HepG2 (cell line): ENCODE data around the gene HMCN2. TPM values are rescaled to one million over a fixed set of nuclear protein-coding genes. Genes with fewer than 3 reads are reported as not detected.

Experiments used
- AHR ChIP-seq: IDR thresholded peaks from 2 replicates; pipeline ENCODE4 v1.6.1; 2018; ENCODE audit warnings: missing genetic modification reagents, missing compliant biosample characterization
- BATF2 ChIP-seq: sonication (generic); formaldehyde crosslinking; IDR thresholded peaks from 2 replicates; pipeline ENCODE4 v1.8.0; 2022; ENCODE audit warnings: mild to moderate bottlenecking, missing genetic modification reagents, moderate library complexity
- ETV6 ChIP-seq: sonication (generic); formaldehyde crosslinking; conservative IDR thresholded peaks from 2 replicates; pipeline ENCODE4 v1.4.0; 2020; ENCODE audit warnings: missing genetic modification reagents
- GATA4 ChIP-seq: sonication (generic); IDR thresholded peaks from 2 replicates; pipeline ENCODE4 v1.6.1; 2016; ENCODE audit warnings: antibody characterized with exemption, low read depth, borderline replicate concordance
- GLI4 ChIP-seq: sonication (generic); formaldehyde crosslinking; IDR thresholded peaks from 2 replicates; pipeline ENCODE4 v1.5.1; 2020; ENCODE audit warnings: missing genetic modification reagents, mild to moderate bottlenecking, moderate library complexity, borderline replicate concordance
- GRHL1 ChIP-seq: sonication (generic); formaldehyde crosslinking; conservative IDR thresholded peaks from 2 replicates; pipeline ENCODE4 v1.8.0; 2022; ENCODE audit warnings: missing genetic modification reagents
- GTF3A ChIP-seq: sonication (generic); formaldehyde crosslinking; conservative IDR thresholded peaks from 2 replicates; pipeline ENCODE4 v1.4.0; 2020; ENCODE audit warnings: mild to moderate bottlenecking, missing genetic modification reagents
- MAX ChIP-seq: IDR thresholded peaks from 2 replicates; pipeline ENCODE4 v1.6.1; 2012; ENCODE audit warnings: inconsistent platforms
- MTF1 ChIP-seq: sonication (generic); formaldehyde crosslinking; IDR thresholded peaks from 2 replicates; pipeline ENCODE4 v1.5.0; 2020; ENCODE audit warnings: missing genetic modification reagents
- NCOA2 ChIP-seq: sonication (generic); formaldehyde crosslinking; IDR thresholded peaks from 2 replicates; pipeline ENCODE4 v1.8.0; 2022; ENCODE audit warnings: inconsistent platforms
- NR0B2 ChIP-seq: sonication (generic); formaldehyde crosslinking; IDR thresholded peaks from 2 replicates; pipeline ENCODE4 v1.4.0; 2020; ENCODE audit warnings: mild to moderate bottlenecking, missing genetic modification reagents
- PLSCR1 ChIP-seq: sonication (generic); formaldehyde crosslinking; IDR thresholded peaks from 2 replicates; pipeline ENCODE4 v1.5.0; 2020; ENCODE audit warnings: missing genetic modification reagents, mild to moderate bottlenecking, borderline replicate concordance
- RARA ChIP-seq: IDR thresholded peaks from 2 replicates; pipeline ENCODE4 v1.6.1; 2016; ENCODE audit warnings: missing genetic modification reagents, missing compliant biosample characterization
- ZNF121 ChIP-seq: sonication (generic); formaldehyde crosslinking; IDR thresholded peaks from 2 replicates; pipeline ENCODE4 v1.5.0; 2020; ENCODE audit warnings: mild to moderate bottlenecking, missing genetic modification reagents
- ZNF251 ChIP-seq: sonication (generic); formaldehyde crosslinking; IDR thresholded peaks from 2 replicates; pipeline ENCODE4 v1.9.0; 2021; ENCODE audit warnings: mild to moderate bottlenecking, missing genetic modification reagents
- ZNF451 ChIP-seq: sonication (generic); formaldehyde crosslinking; IDR thresholded peaks from 2 replicates; pipeline ENCODE4 v1.5.0; 2020; ENCODE audit warnings: mild to moderate bottlenecking, missing genetic modification reagents
- ZNF501 ChIP-seq: sonication (generic); formaldehyde crosslinking; IDR thresholded peaks from 2 replicates; pipeline ENCODE4 v1.5.1; 2020; ENCODE audit warnings: mild to moderate bottlenecking, moderate library complexity, missing genetic modification reagents
- ZNF549 ChIP-seq: sonication (generic); formaldehyde crosslinking; IDR thresholded peaks from 2 replicates; pipeline ENCODE4 v1.5.0; 2020; ENCODE audit warnings: missing genetic modification reagents
- ZNF615 ChIP-seq: sonication (generic); formaldehyde crosslinking; IDR thresholded peaks from 2 replicates; pipeline ENCODE4 v1.5.0; 2020; ENCODE audit warnings: mild to moderate bottlenecking, missing genetic modification reagents, borderline replicate concordance
- ZNF710 ChIP-seq: sonication (generic); formaldehyde crosslinking; IDR thresholded peaks from 2 replicates; pipeline ENCODE4 v1.5.0; 2020; ENCODE audit warnings: mild to moderate bottlenecking, missing genetic modification reagents, borderline replicate concordance
- ZNF737 ChIP-seq: sonication (generic); formaldehyde crosslinking; IDR thresholded peaks from 2 replicates; pipeline ENCODE4 v1.5.0; 2020; ENCODE audit warnings: missing genetic modification reagents, mild to moderate bottlenecking, borderline replicate concordance
- ZSCAN20 ChIP-seq: sonication (generic); formaldehyde crosslinking; IDR thresholded peaks from 2 replicates; pipeline ENCODE4 v1.4.0; 2020; ENCODE audit warnings: missing genetic modification reagents, mild to moderate bottlenecking, borderline replicate concordance
- ZSCAN22 ChIP-seq: sonication (generic); formaldehyde crosslinking; IDR thresholded peaks from 2 replicates; pipeline ENCODE4 v1.4.0; 2020; ENCODE audit warnings: mild to moderate bottlenecking, missing genetic modification reagents
- polyA plus RNA-seq, 8 experiments: library from polyadenylated mRNA; depleted of rRNA in 3 of 8; stranded (reverse) in 7 of 8; unstranded in 1 of 8; fragments of >200 nt; fragmentation: Illumina TruSeq in 4 of 8; extraction: Trizol in 4 of 8; gene quantifications; 2 replicates each; pipeline versions ENCODE4 v1.2.1 to v1.2.3, GENCODE V29; 2011 to 2016; ENCODE audit warnings: low read depth in 4 of 8, missing spikeins in 1 of 8, mixed read lengths in 1 of 8; ENCODE audit not compliant: insufficient read depth in 1 of 8
- total RNA-seq, 5 experiments: library from RNA; depleted of rRNA; stranded (reverse); fragments of >200 nt; fragmentation: Illumina TruSeq; extraction: Trizol; gene quantifications; 2 replicates each; pipeline ENCODE4 v1.2.3, GENCODE V29; 2016; ENCODE audit warnings: low read depth in 1 of 5

Gene HMCN2
- total and polyA plus RNA-seq, 2 of the 13 experiments (the other 11 are each of a cell fraction or from before 2014, with no cell fraction given): 0.09 TPM; not detected in 1

- peak; percentile 97 for TF ChIP-seq ZNF737 (CRISPR knock-in tag)
- TF ChIP-seq ZNF710: peak; percentile 81
- no peak; the same call in 1 of the 2 replicates for TF ChIP-seq ETV6 (CRISPR knock-in tag)
- peak; percentile 82 for TF ChIP-seq ZNF501
- TF ChIP-seq GLI4: no peak
- 0 out of 2 replicates have a peak, but pooled peaks have one; percentile 60 for TF ChIP-seq PLSCR1 (CRISPR knock-in tag)
- no peak for TF ChIP-seq GRHL1 (CRISPR knock-in tag)
- peak; percentile 94 for TF ChIP-seq NR0B2 (CRISPR knock-in tag)
- no peak for TF ChIP-seq GTF3A (CRISPR knock-in tag)
- TF ChIP-seq ZNF549 (CRISPR knock-in tag): peak; percentile 86
- TF ChIP-seq ZNF615 (CRISPR knock-in tag): no peak
- peak; percentile 85 for TF ChIP-seq RARA
- peak; percentile 82 for TF ChIP-seq NCOA2
- TF ChIP-seq MTF1 (CRISPR knock-in tag): peak; percentile 80; the same call in 1 of the 2 replicates
- peak; percentile 62; the same call in 1 of the 2 replicates for TF ChIP-seq ZSCAN20 (CRISPR knock-in tag)
- TF ChIP-seq MAX: peak; percentile 97
- peak; percentile 65; the same call in 1 of the 2 replicates for TF ChIP-seq BATF2 (CRISPR knock-in tag)
- peak; percentile 79; the same call in 1 of the 2 replicates for TF ChIP-seq ZNF251 (CRISPR knock-in tag)
- peak; percentile 96; the same call in 1 of the 2 replicates for TF ChIP-seq ZNF451
- TF ChIP-seq ZSCAN22 (CRISPR knock-in tag): peak; percentile 69; the same call in 1 of the 2 replicates
- peak; percentile 70; the same call in 1 of the 2 replicates for TF ChIP-seq AHR (CRISPR knock-in tag)
- no peak for TF ChIP-seq GATA4
- TF ChIP-seq ZNF121: peak; percentile 85
Measured at GRCh38 chr9:130450344-130451003, 184.9 kb downstream of the HMCN2 start (continued).
